Measurements from ENCODE around the gene SYNJ2. TPM values are rescaled to one million over a fixed set of nuclear protein-coding genes. Genes with fewer than 3 reads are reported as not detected.

SYNJ2 gene
- total RNA-seq, 1 donor from 2014 or later: 8.3 TPM

DNA sequence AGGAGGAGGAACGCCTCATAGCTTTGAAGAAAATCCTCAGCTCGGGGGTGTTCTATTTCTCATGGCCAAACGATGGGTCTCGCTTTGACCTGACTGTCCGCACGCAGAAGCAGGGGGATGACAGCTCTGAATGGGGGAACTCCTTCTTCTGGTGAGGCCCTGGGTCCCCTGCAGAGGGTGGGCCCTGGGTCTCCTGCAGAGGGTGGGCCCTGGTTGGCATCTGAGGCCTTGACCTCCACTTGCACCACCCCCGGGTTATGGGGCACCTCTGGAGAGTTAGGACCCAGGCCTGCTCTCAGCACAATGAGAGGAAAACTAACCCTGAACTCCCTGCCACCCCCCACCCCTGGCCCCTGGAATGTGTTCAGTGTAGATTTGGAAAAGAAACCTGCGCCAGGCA, 47.2 kb downstream of the SYNJ2 start:
- Histone ChIP-seq H3K4me3 (no peak overlapping the region), H3K36me3 (no peaks in the 10 kb centered on the region), H3K27ac (no peak overlapping the region), H3K9me3 (no peaks in the 10 kb centered on the region), H3K4me1 (peaks cover 49% of the 10 kb centered on the region), H3K27me3 (no peaks in the 10 kb centered on the region)
- intact Hi-C loops (cut with DNase I): no loop called here
- TF ChIP-seq POLR2AphosphoS5 (IDR thresholded peaks at IDR 0.05; ENCODE audit: insufficient read depth in 1 of 2, low read depth in 1 of 2) (no peak), POLR2A (IDR thresholded peaks at IDR 0.05) (no peak)
- DNase-seq (ENCODE audit: extremely low spot score in 2 of 2): no peak

DNA sequence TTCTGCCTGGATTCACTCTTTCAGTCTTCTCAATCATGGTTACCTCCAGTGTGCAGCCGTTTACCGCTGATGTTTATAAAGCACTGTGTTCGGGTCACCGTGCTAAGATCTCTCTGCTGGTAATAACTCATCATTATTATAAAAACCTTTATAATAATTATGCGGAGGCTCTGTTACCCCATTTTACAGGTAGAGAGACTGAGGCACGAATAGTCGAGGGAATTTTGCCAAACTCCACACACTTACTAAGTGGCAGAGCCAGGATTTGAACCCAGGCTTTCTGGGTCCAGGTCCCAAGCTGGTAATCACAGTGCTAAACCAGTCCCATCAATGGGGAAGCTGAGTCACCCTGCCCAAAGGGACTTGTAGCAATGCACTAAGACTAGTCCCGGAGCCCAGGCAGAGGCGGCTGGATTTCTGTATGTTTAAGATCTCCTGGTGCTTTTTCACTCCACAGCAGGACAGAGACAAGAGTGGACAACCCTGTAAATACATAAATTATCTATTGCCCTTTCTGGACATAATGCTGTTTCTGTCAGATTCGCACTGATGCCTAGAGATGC, 48.1 kb downstream of the SYNJ2 start:
- Histone ChIP-seq H3K4me1 (peaks cover 49% of the 10 kb centered on the region), H3K27ac (no peak overlapping the region), H3K9me3 (no peaks in the 10 kb centered on the region), H3K4me3 (no peak overlapping the region), H3K27me3 (no peaks in the 10 kb centered on the region), H3K36me3 (no peaks in the 10 kb centered on the region)
- TF ChIP-seq, protein P1, sequence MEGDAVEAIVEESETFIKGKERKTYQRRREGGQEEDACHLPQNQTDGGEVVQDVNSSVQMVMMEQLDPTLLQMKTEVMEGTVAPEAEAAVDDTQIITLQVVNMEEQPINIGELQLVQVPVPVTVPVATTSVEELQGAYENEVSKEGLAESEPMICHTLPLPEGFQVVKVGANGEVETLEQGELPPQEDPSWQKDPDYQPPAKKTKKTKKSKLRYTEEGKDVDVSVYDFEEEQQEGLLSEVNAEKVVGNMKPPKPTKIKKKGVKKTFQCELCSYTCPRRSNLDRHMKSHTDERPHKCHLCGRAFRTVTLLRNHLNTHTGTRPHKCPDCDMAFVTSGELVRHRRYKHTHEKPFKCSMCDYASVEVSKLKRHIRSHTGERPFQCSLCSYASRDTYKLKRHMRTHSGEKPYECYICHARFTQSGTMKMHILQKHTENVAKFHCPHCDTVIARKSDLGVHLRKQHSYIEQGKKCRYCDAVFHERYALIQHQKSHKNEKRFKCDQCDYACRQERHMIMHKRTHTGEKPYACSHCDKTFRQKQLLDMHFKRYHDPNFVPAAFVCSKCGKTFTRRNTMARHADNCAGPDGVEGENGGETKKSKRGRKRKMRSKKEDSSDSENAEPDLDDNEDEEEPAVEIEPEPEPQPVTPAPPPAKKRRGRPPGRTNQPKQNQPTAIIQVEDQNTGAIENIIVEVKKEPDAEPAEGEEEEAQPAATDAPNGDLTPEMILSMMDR (IDR thresholded peaks at IDR 0.05): no peak
- TF ChIP-seq POLR2AphosphoS5 (IDR thresholded peaks at IDR 0.05; ENCODE audit: insufficient read depth in 1 of 2, low read depth in 1 of 2) (no peak), POLR2A (IDR thresholded peaks at IDR 0.05) (no peak)
- intact Hi-C loops (cut with DNase I): no loop called here
- DNase-seq (ENCODE audit: extremely low spot score in 2 of 2): no peak

DNA sequence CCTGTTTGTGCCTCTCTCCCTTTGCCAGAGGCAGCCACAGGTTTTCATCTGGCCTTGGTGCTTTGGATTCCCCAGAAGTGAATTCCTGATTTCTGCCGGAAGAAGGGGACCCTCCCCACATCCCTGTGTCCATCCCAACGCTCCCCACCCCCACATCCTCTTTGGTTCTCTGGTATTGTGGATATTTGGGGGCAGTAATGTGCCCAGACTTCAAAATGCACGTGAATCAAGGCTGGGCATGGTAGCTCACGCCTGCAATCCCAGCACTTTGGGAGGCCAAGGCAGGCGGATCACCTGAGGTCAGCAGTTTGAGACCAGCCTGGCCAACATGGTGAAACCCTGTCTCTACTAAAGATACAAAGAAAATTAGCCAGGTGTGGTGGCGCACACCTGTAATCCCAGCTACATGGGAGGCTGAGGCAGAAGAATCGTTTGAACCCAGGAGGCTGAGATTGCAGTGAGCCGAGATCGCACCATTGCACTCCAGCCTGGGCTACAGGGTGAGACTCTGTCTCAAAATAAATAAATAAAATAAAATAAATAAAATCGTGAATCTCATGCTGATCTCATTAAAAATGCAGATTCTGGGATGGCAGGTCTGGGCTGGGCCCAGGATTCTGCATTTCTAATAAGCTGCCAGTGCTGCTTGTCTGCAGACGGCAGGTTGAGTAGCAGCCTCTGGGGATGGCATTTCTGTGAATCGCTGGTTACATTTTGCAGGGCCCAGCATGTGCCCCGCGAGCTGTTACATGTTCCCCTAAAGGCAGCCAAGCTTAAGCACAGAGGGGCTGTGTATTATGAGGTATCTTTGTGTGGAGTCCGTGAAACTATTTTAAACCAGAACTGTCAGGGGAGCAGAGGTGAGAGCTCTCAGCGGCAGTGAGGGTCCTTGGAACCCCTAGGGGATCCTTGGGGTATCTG, 49.0 kb downstream of the SYNJ2 start:
- Histone ChIP-seq H3K27ac (peak overlapping the region; percentile 79), H3K4me1 (peaks cover 46% of the 10 kb centered on the region), H3K27me3 (no peaks in the 10 kb centered on the region), H3K4me3 (no peak overlapping the region), H3K9me3 (no peaks in the 10 kb centered on the region), H3K36me3 (no peaks in the 10 kb centered on the region)
- DNase-seq (ENCODE audit: extremely low spot score in 2 of 2): no peak
- intact Hi-C loops (cut with DNase I): no loop called here
- no peak for TF ChIP-seq POLR2AphosphoS5 (IDR thresholded peaks at IDR 0.05; ENCODE audit: insufficient read depth in 1 of 2, low read depth in 1 of 2)
- TF ChIP-seq, protein P1 (IDR thresholded peaks at IDR 0.05): no peak
- TF ChIP-seq POLR2A (IDR thresholded peaks at IDR 0.05): no peak

DNA sequence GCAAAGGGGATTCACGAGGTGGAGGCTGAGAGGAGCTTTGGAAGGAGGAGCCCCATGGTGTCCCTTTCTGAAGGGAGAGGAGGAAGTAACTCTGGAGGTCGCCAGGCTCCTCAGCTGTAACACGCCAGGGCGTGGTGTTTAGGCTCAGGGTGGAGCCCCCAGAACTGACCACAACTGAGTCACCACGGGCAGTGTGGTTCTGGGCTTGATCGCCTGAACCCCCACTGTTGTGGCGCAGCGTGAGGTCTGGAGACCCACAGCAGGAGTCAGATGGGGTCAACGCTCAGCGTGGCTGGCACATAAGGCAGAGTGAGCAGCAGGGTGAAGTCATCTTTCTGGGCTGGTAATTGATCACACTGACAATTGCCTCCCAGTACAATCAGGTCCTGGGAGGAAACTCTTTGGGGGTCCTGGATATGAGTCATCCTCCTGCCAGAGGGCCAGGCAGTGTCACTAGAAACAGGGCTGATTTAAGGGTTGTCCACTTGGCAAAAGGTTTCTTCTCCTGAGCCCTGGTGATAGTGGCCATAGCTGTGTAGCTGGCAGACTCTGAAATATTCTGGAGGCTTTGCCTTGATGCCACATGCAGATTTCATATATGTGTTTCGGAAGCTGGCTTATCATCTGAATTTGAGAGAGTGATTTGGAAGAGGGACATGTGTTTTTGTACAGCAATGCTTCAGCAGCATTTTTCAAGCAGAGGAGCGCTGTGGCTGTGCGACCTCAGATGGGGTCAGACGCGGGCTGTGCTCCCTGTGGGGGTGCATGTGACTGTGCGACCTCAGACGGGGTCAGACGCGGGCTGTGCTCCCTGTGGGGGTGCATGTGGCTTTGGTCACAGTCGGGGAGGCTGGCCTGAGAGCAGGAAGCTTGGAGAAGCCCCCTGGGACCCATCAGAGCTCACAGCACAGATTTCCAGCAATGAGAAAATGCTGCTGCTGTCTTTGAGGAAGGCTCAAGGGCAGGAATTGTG, 50.0 kb downstream of the SYNJ2 start:
- no peaks in the 10 kb centered on the region for H3K27me3 ChIP-seq
- peaks cover 36% of the 10 kb centered on the region for H3K4me1 ChIP-seq
- no peaks in the 10 kb centered on the region for H3K9me3 ChIP-seq
- no peaks in the 10 kb centered on the region for H3K36me3 ChIP-seq
- TF ChIP-seq POLR2A (IDR thresholded peaks at IDR 0.05) (no peak), POLR2AphosphoS5 (IDR thresholded peaks at IDR 0.05; ENCODE audit: insufficient read depth in 1 of 2, low read depth in 1 of 2) (peak in 1 of 2 donors; percentile 16)
- peak overlapping the region; percentile 79 for H3K27ac ChIP-seq
- intact Hi-C loops (cut with DNase I): no loop called here
- no peak for DNase-seq (ENCODE audit: extremely low spot score in 2 of 2)
- no peak overlapping the region for H3K4me3 ChIP-seq

DNA sequence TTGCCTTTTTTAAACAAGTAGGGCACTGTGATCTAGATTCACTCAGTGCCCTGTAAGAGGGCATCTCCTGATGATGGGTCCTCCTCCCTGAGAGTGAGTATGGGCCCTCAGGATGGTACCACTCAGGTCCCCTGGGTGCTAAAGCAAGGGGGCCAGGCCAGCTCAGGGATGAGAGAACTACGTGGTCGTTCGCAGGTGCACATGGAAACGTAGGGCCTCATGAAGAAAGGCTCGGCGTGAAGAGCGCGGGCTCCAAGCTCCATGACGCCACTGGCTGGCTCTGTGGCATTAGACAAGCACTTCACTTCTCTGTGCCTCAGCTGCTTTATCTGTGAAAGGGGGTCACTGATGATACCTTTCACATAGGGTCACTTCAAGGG, 50.7 kb downstream of the SYNJ2 start:
- Histone ChIP-seq H3K9me3 (no peaks in the 10 kb centered on the region), H3K27me3 (no peaks in the 10 kb centered on the region), H3K36me3 (no peaks in the 10 kb centered on the region), H3K27ac (peak overlapping the region; percentile 79), H3K4me3 (no peak overlapping the region), H3K4me1 (peaks cover 29% of the 10 kb centered on the region)
- TF ChIP-seq POLR2A (IDR thresholded peaks at IDR 0.05): no peak
- DNase-seq (ENCODE audit: extremely low spot score in 2 of 2): no peak
- intact Hi-C loops (cut with DNase I): no loop called here

DNA sequence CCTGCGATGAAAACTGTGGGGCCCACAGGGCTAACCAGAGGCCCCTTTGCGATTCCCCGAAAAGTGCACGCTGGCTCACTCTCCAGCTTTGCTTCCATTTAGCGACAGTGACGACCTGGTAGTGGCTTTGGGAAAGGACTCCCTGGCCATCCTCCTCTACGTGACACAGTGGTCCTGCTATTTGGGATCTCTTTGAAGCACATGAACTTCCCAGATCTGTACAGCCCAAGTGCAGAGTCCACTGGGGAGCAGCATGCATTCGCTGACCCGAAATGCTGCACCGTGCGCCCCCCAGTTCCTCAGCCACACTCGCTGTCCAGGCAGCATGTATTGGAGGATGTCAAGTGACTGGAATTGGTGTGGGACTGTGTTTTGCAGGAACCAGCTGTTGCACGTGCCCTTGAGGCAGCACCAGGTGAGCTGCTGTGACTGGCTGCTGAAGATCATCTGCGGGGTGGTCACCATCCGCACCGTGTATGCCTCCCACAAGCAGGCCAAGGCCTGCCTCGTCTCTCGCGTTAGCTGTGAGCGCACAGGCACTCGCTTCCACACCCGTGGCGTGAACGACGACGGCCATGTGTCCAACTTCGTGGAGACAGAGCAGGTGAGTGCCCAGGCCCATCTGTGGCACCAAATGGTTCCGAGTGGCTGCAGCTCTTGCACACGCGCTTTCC, 51.6 kb downstream of the SYNJ2 start:
- no peaks in the 10 kb centered on the region for H3K36me3 ChIP-seq
- DNase-seq (ENCODE audit: extremely low spot score in 2 of 2): no peak
- no peaks in the 10 kb centered on the region for H3K27me3 ChIP-seq
- no peak for TF ChIP-seq POLR2AphosphoS5 (IDR thresholded peaks at IDR 0.05; ENCODE audit: insufficient read depth in 1 of 2, low read depth in 1 of 2)
- TF ChIP-seq POLR2A (IDR thresholded peaks at IDR 0.05): no peak
- TF ChIP-seq, protein P1 (IDR thresholded peaks at IDR 0.05): no peak
- H3K4me1 ChIP-seq: peaks cover 21% of the 10 kb centered on the region
- H3K9me3 ChIP-seq: no peaks in the 10 kb centered on the region
- H3K4me3 ChIP-seq: no peak overlapping the region
- peak overlapping the region; percentile 79 for H3K27ac ChIP-seq
- intact Hi-C loops (cut with DNase I): no loop called here
